GM10266 (cell line): ENCODE data around the gene HSF2BP.

Source experiments
- DNase-seq: peaks from one replicate; pipeline ENCODE4 v3.0.0; 2012; ENCODE audit errors: extremely low spot score
- CTCF ChIP-seq: IDR thresholded peaks from 2 replicates; pipeline ENCODE4 v1.5.1; 2012; ENCODE audit warnings: mild to moderate bottlenecking, low read depth; ENCODE audit not compliant: control insufficient read depth, insufficient read depth; ENCODE audit errors: missing control alignments

Gene HSF2BP

GRCh38 chr21:43605320-43606215, 53.7 kb downstream of the HSF2BP start:
- DNase-seq, result no peak
- TF ChIP-seq CTCF, result no peak

- TF ChIP-seq CTCF, result no peak
These were observed 54.6 kb downstream of the HSF2BP start for GRCh38 chr21:43604505-43605204.

GRCh38 chr21:43603641-43604504, 55.4 kb downstream of the HSF2BP start:
- TF ChIP-seq CTCF, result no peak
- no peak for DNase-seq

More at GRCh38 chr21:43604505-43605204, 54.6 kb downstream of the HSF2BP start:
- DNase-seq, result no peak

- no peak for TF ChIP-seq CTCF
- DNase-seq, result no peak
These were observed 56.1 kb downstream of the HSF2BP start for GRCh38 chr21:43603233-43603626.

- no peak for DNase-seq
- TF ChIP-seq CTCF, result no peak
These were observed 56.7 kb downstream of the HSF2BP start for GRCh38 chr21:43602266-43603232.
